Adrenal gland (tissue), 12 donors: ENCODE results near the gene PMEPA1. TPM values are rescaled to one million over a fixed set of nuclear protein-coding genes. Genes with fewer than 3 reads are reported as not detected.

Source experiments
- DNase-seq, 7 donors: peaks; one replicate each; pipeline ENCODE4 v3.0.0-alpha.2; 2019 to 2020
- H3K27ac ChIP-seq, 5 donors: fragments of 200-600 bp; sonication (generic) in 4 of 5; 1 replicate in 3 of 5; 2 replicates in 2 of 5; pipeline versions ENCODE4 v1.5.1 to v1.8.0; 2016 to 2020; ENCODE audit warnings: mild to moderate bottlenecking in 1 of 5
- H3K27me3 ChIP-seq: fragments of 200-600 bp; 2 replicates; pipeline ENCODE4 v1.8.0; 2021
- H3K36me3 ChIP-seq, 2 donors: fragments of 200-600 bp; replicated peaks in 1 of 2; 1 replicate in 1 of 2; 2 replicates in 1 of 2; pipeline versions ENCODE4 v1.5.1 to v1.8.0; 2018 to 2022
- H3K4me1 ChIP-seq, 2 donors: fragments of 200-600 bp; replicated peaks in 1 of 2; 1 replicate in 1 of 2; 2 replicates in 1 of 2; pipeline versions ENCODE4 v1.5.1 to v1.8.0; 2018 to 2021
- H3K4me3 ChIP-seq, 4 donors: fragments of 200-600 bp; sonication (generic) in 3 of 4; one replicate each; pipeline ENCODE4 v1.5.1; 2016 to 2018
- H3K9me3 ChIP-seq, 3 donors: fragments of 200-600 bp; sonication (generic) in 1 of 3; replicated peaks in 1 of 3; 1 replicate in 2 of 3; 2 replicates in 1 of 3; pipeline versions ENCODE4 v1.5.1 to v1.8.0; 2016 to 2021
- CTCF ChIP-seq, 6 experiments: fragments of 450-650 bp in 4 of 6; fragments of 200-600 bp in 2 of 6; sonication (generic) in 1 of 6; IDR thresholded peaks; 1 replicate in 5 of 6; 2 replicates in 1 of 6; pipeline versions ENCODE4 v1.5.1 to v1.8.0; 2016 to 2021; ENCODE audit warnings: antibody characterized with exemption in 6 of 6, mild to moderate bottlenecking in 2 of 6, moderate library complexity in 1 of 6
- POLR2A ChIP-seq, 2 donors: fragments of 450-650 bp; IDR thresholded peaks; one replicate each; pipeline ENCODE4 v1.6.1; 2017; ENCODE audit warnings: antibody characterized with exemption in 2 of 2, mild to moderate bottlenecking in 2 of 2, moderate library complexity in 1 of 2
- WGBS, 4 donors: extraction: QIAGEN DNeasy Blood & Tissue Kit in 2 of 4; methylation state at CpG; one replicate each; pipeline versions ENCODE4 v1.1.5 to v1.1.7; 2013 to 2017; 5-methylcytosine and 5-hydroxymethylcytosine counted together
- intact Hi-C, 2 donors: fragments of 100-400 bp; cut with DNase I; formaldehyde crosslinking; loops; one replicate each; pipeline versions ENCODE4 v1.14.1 to v1.15.0; 2022 to 2023
- polyA plus RNA-seq, 3 donors: library from polyadenylated mRNA; stranded (reverse); fragments of 200-250 nt in 2 of 3; fragments of 350-450 nt in 1 of 3; fragmentation: Illumina TruSeq in 1 of 3; extraction: RNeasy Lipid Tissue Mini Kit (QIAGEN cat#74804) in 1 of 3; gene quantifications; one replicate each; pipeline ENCODE4 v1.2.3, GENCODE V29; 2013 to 2014
- total RNA-seq, 9 donors: library from RNA; depleted of rRNA in 4 of 9; stranded (reverse); fragments of >200 nt in 4 of 9; fragments of 120-200 nt in 1 of 9; fragmentation: NEBNext Ultra II Directional in 1 of 9; extraction: Animal tissue kit (Norgen Biotek cat#: 25700) in 1 of 9; gene quantifications; one replicate each; pipeline versions ENCODE4 v1.1.0 to v1.2.4, GENCODE V29; 2013 to 2023
- donor health status: healthy with polysubstance abuse.
- donor health status: Bipolar disorder and iron deficiency.
- donor health status: DM: yes; HTN: yes; CAD: no.
- donor health status: DM: no; HTN: no; CAD: no.
- donor health status: DM: no; HTN: no; CAD: no.
- donor health status: DM: yes; HTN: yes; CAD: no.

PMEPA1 gene
- total and polyA plus RNA-seq, 12 donors: 1.2 to 36.0 (median 10.0) TPM

DNA sequence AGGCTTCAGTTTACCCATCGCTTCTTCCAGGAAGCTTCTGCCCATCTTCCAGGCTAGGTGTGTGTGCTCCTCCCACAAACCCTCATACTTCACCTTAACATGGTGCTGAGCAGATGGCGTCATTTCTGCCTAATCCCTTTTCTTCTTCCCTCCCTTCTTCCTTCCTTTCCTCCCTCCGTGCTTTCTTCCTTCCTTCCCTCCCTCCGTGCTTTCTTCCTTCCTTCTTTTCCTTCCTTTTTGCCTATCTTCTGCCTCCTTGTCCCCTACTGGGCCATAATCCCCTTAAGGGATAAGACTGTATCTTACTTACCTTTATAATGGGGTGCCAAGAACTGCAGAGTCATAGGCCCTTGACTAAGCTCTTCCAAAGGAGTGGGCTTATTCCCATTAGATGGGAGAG is 27.5 kb upstream of the PMEPA1 start:
- DNase-seq: no peak
- Histone ChIP-seq H3K4me1 (no peaks in the 10 kb centered on the region), H3K36me3 (no peaks in the 10 kb centered on the region), H3K9me3 (no peaks in the 10 kb centered on the region), H3K27ac (no peak overlapping the region), H3K27me3 (peaks cover 8% of the 10 kb centered on the region), H3K4me3 (no peak overlapping the region)
- TF ChIP-seq CTCF (IDR thresholded peaks at IDR 0.05) (no peak), POLR2A (IDR thresholded peaks at IDR 0.05) (no peak)
- 67 to 78% (median 69%) methylated on average over 4 of the region's 4 CpGs for WGBS, 4 donors
- intact Hi-C loops: no loop called here

GRCh38 chr20:57736738-57737347 is 27.0 kb upstream of the PMEPA1 start:
- Histone ChIP-seq H3K27ac (no peak overlapping the region), H3K4me1 (no peaks in the 10 kb centered on the region), H3K36me3 (no peaks in the 10 kb centered on the region), H3K4me3 (no peak overlapping the region), H3K9me3 (no peaks in the 10 kb centered on the region), H3K27me3 (peaks cover 5% of the 10 kb centered on the region)
- 58 to 63% (median 61%) methylated on average over 10 of the region's 10 CpGs for WGBS, 4 donors
- intact Hi-C loops: no loop called here
- TF ChIP-seq CTCF (IDR thresholded peaks at IDR 0.05): no peak
- TF ChIP-seq POLR2A (IDR thresholded peaks at IDR 0.05): no peak
- no peak for DNase-seq

DNA sequence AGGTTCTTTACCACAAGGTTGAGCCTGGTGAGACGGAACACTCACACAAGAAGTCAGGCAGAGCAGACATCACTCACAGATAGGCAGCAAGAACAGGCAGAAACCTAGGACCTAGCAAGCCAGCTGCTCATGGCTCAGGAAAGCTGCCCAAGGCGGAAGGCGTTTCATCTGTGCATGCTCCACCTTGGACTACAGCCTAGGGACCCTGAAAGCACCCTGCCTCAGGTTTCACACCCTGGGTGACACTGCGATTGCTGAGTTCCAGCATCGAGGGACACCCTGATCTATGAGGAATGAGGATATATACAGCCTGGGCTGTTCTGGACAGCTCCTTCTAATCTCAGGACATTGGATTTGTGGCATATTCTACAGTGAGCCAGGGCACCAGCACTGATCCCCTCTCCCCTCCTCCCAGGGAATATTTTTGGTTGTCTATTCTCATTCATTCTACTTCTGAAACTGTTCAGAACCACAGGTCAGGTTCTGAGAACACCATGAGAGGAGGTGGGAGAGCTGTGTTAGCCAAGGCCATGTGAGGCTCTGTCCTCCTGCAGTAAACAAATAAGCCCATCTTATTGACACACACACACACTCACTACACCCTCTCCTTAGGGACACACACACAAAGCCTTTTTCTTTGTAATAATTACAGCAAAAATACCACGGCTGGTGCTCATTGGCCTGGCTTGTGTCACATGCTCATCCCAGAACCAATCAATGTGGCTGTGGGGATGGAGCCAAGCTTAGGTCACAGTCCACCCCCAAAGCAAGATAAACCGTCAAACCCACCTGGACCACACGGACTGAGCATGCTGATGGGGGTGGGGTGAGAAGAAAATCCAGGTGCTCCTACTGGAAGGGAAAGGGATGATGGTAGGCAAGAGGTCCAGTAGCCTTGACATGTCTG is 26.3 kb upstream of the PMEPA1 start:
- Histone ChIP-seq H3K4me3 (no peak overlapping the region), H3K4me1 (no peaks in the 10 kb centered on the region), H3K27me3 (peaks cover 4% of the 10 kb centered on the region), H3K36me3 (no peaks in the 10 kb centered on the region), H3K27ac (no peak overlapping the region), H3K9me3 (no peaks in the 10 kb centered on the region)
- no peak for DNase-seq
- 71 to 73% (median 73%) methylated on average over 7 to 8 of the region's 8 CpGs for WGBS, 4 donors
- TF ChIP-seq POLR2A (IDR thresholded peaks at IDR 0.05): no peak
- TF ChIP-seq CTCF (IDR thresholded peaks at IDR 0.05): no peak
- intact Hi-C loops: no loop called here

- 84 to 94% (median 87%) methylated on average over 3 to 6 of the region's 6 CpGs for WGBS, 4 donors
- Histone ChIP-seq H3K4me1 (no peaks in the 10 kb centered on the region), H3K27ac (no peak overlapping the region), H3K4me3 (no peak overlapping the region), H3K36me3 (no peaks in the 10 kb centered on the region), H3K9me3 (no peaks in the 10 kb centered on the region), H3K27me3 (peaks cover 4% of the 10 kb centered on the region)
- no peak for TF ChIP-seq POLR2A (IDR thresholded peaks at IDR 0.05)
- TF ChIP-seq CTCF (IDR thresholded peaks at IDR 0.05): no peak
- DNase-seq: no peak
- intact Hi-C loops: no loop called here
Measured at GRCh38 chr20:57734754-57735153, 24.9 kb upstream of the PMEPA1 start.
